ENCODE data around the gene HTR1E. TPM values are rescaled to one million over a fixed set of nuclear protein-coding genes. Genes with fewer than 3 reads are reported as not detected.
"Not testable (repeated sequence)": the region's sequence is repeated elsewhere in the genome, so short reads cannot be mapped to it uniquely, and the experiment has no call there.

HTR1E gene
- total RNA-seq, 1 donor from 2014 or later, result not detected

DNA sequence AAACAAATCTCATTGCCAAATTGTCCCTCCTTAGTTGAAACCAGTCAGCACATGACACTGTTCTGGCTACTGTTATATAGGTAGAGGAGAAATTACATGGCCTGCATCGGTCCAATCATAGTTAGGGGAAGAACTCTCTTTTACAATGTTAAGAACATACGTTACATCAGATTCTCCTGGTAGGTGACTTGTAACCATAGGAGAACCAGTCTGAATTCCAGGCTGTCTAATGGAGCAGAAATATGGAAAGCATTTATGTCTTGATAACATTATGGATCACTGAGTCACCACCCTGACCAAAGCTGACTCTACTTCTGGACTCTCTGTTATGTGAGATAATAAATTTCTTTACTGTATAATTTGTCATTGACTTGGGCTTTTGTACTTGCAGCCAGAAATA lies 40.9 kb downstream of the HTR1E start:
- intact Hi-C loops (cut with micrococcal nuclease), result no loop called here
- Histone ChIP-seq H3K36me3 (no peaks in the 10 kb centered on the region), H3K4me3 (no peak overlapping the region), H3K27ac (replicated peaks) (no peak overlapping the region), H3K9me3 (replicated peaks) (no peaks in the 10 kb centered on the region), H3K27me3 (ENCODE audit: low read depth) (peaks cover 11% of the 10 kb centered on the region), H3K4me1 (no peaks in the 10 kb centered on the region)
- DNase-seq, result no peak
- TF ChIP-seq, protein P1, sequence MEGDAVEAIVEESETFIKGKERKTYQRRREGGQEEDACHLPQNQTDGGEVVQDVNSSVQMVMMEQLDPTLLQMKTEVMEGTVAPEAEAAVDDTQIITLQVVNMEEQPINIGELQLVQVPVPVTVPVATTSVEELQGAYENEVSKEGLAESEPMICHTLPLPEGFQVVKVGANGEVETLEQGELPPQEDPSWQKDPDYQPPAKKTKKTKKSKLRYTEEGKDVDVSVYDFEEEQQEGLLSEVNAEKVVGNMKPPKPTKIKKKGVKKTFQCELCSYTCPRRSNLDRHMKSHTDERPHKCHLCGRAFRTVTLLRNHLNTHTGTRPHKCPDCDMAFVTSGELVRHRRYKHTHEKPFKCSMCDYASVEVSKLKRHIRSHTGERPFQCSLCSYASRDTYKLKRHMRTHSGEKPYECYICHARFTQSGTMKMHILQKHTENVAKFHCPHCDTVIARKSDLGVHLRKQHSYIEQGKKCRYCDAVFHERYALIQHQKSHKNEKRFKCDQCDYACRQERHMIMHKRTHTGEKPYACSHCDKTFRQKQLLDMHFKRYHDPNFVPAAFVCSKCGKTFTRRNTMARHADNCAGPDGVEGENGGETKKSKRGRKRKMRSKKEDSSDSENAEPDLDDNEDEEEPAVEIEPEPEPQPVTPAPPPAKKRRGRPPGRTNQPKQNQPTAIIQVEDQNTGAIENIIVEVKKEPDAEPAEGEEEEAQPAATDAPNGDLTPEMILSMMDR (IDR thresholded peaks at IDR 0.05; ENCODE audit: borderline replicate concordance), result no peak

GRCh38 chr6:87001494-87001893 lies 64.2 kb downstream of the HTR1E start:
- intact Hi-C loops (cut with micrococcal nuclease), result no loop called here
- TF ChIP-seq, protein P1 (IDR thresholded peaks at IDR 0.05; ENCODE audit: borderline replicate concordance), result no peak
- Histone ChIP-seq H3K4me3 (no peak overlapping the region), H3K36me3 (no peaks in the 10 kb centered on the region), H3K4me1 (no peaks in the 10 kb centered on the region), H3K27ac (replicated peaks) (no peak overlapping the region), H3K27me3 (ENCODE audit: low read depth) (no peaks in the 10 kb centered on the region), H3K9me3 (replicated peaks) (peaks cover 37% of the 10 kb centered on the region)
- DNase-seq, result no peak

GRCh38 chr6:87002391-87002790 lies 65.1 kb downstream of the HTR1E start:
- H3K4me3 ChIP-seq; H3K36me3 ChIP-seq; intact Hi-C loops (cut with micrococcal nuclease); H3K27ac ChIP-seq (replicated peaks); DNase-seq; H3K27me3 ChIP-seq (ENCODE audit: low read depth); H3K4me1 ChIP-seq: not testable (repeated sequence)
- H3K9me3 ChIP-seq (replicated peaks), result peaks cover 44% of the 10 kb centered on the region

GRCh38 chr6:87006541-87006940 lies 69.2 kb downstream of the HTR1E start:
- H3K4me1 ChIP-seq; H3K4me3 ChIP-seq; H3K27me3 ChIP-seq (ENCODE audit: low read depth); DNase-seq; H3K36me3 ChIP-seq; intact Hi-C loops (cut with micrococcal nuclease); H3K27ac ChIP-seq (replicated peaks): not testable (repeated sequence)
- H3K9me3 ChIP-seq (replicated peaks), result peaks cover 31% of the 10 kb centered on the region

- H3K36me3 ChIP-seq; H3K4me1 ChIP-seq; H3K27ac ChIP-seq (replicated peaks); intact Hi-C loops (cut with micrococcal nuclease); H3K27me3 ChIP-seq (ENCODE audit: low read depth); DNase-seq; H3K4me3 ChIP-seq: not testable (repeated sequence)
- peaks cover 24% of the 10 kb centered on the region for H3K9me3 ChIP-seq (replicated peaks)
Measured at GRCh38 chr6:87009581-87009980, 72.3 kb downstream of the HTR1E start.

DNA sequence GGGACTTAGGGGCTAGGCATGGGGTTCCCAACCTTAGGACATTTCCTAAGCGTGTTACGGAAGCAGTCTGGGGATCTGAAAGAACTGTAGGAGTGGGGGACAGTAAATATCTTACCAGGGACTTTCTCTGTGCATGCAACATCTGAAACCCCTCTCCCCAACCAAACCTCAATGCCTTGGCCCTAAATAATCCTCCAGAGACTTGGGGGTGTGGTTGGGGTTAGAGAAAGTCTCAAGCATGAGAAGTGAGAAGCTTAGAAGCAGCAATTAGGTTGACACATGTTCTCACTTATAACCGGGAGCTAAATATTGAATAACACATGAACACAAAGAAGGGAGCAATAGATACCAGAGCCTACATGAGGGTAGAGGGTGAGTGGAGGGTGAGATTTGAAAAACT lies 74.7 kb downstream of the HTR1E start:
- H3K4me1 ChIP-seq, result no peaks in the 10 kb centered on the region
- no peaks in the 10 kb centered on the region for H3K27me3 ChIP-seq (ENCODE audit: low read depth)
- H3K4me3 ChIP-seq, result no peak overlapping the region
- H3K9me3 ChIP-seq (replicated peaks), result peaks cover 2% of the 10 kb centered on the region
- no peak for DNase-seq
- intact Hi-C loops (cut with micrococcal nuclease), result no loop called here
- TF ChIP-seq, protein P1 (IDR thresholded peaks at IDR 0.05; ENCODE audit: borderline replicate concordance), result no peak
- no peak overlapping the region for H3K27ac ChIP-seq (replicated peaks)
- no peaks in the 10 kb centered on the region for H3K36me3 ChIP-seq

- Histone ChIP-seq H3K27me3 (ENCODE audit: low read depth) (no peaks in the 10 kb centered on the region), H3K27ac (replicated peaks) (no peak overlapping the region), H3K4me1 (no peaks in the 10 kb centered on the region), H3K36me3 (no peaks in the 10 kb centered on the region), H3K9me3 (replicated peaks) (no peaks in the 10 kb centered on the region), H3K4me3 (no peak overlapping the region)
- intact Hi-C loops (cut with micrococcal nuclease), result no loop called here
- no peak for DNase-seq
- TF ChIP-seq, protein P1 (IDR thresholded peaks at IDR 0.05; ENCODE audit: borderline replicate concordance), result no peak
Measured at GRCh38 chr6:87012743-87013142, 75.4 kb downstream of the HTR1E start.

Measured in left ventricle myocardium inferior (tissue), 1 donor.